ENCODE results near the gene RAB3GAP2.
"Not testable (repeated sequence)": the region's sequence is repeated elsewhere in the genome, so short reads cannot be mapped to it uniquely, and the experiment has no call there.

RAB3GAP2 gene

DNA sequence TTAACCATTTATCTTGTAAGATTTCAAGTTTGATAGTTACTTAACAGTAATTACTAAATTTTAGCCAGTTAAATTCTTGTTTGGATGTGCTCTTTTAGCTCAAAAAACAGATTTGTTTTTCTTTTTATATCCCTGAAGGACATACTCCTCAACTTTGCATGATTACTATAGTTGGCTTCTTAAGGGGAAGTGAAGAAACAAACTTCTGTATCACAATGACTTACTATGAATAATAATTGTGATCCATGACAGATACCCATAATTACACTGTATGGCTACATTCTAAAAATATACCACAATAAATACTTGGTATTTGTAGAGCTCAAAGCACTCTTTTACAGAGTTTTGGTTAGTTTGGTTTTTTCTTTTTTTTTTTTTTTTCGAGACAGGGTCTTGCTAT is 122.5 kb downstream of the RAB3GAP2 start:
- no peak for DNase-seq (ENCODE audit: low spot score)

DNA sequence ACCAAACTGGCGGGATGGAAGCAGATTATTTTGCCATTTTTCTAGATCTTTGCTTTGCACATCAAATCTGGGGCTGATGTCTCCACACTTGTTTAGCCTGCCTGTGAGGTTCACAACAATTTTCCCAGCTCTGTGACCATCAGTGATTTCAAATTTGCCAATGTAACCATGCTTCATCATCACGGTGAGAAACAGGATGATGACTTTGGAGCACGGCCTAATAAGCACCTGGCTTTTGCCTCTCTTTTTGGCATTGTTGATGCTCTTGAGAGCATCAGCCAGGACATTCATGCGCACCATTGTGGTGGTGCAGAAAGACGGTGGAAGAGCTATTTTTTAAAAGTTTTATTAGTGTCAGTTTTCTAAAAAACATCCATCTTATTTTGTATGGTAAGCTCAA is 128.2 kb downstream of the RAB3GAP2 start:
- DNase-seq (ENCODE audit: low spot score), result no peak

DNA sequence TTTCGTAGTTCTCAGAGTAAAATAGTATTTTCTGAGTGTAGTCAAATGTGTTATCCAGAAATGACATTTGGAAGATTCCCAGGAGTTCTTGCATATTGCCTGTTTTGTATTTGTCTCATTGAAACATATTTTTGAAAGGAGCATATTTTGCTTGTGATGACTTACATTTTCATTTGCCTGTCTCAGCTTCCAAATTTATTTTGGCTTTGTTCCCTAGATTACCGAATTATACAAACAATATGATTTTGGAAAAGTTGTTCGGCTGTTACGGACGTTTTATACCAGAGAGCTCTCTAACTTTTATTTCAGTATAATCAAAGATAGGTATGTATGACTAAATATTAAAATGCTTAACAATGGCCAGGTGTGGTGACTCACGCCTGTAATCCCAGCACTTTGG is 132.3 kb downstream of the RAB3GAP2 start:
- DNase-seq (ENCODE audit: low spot score), result no peak

DNA sequence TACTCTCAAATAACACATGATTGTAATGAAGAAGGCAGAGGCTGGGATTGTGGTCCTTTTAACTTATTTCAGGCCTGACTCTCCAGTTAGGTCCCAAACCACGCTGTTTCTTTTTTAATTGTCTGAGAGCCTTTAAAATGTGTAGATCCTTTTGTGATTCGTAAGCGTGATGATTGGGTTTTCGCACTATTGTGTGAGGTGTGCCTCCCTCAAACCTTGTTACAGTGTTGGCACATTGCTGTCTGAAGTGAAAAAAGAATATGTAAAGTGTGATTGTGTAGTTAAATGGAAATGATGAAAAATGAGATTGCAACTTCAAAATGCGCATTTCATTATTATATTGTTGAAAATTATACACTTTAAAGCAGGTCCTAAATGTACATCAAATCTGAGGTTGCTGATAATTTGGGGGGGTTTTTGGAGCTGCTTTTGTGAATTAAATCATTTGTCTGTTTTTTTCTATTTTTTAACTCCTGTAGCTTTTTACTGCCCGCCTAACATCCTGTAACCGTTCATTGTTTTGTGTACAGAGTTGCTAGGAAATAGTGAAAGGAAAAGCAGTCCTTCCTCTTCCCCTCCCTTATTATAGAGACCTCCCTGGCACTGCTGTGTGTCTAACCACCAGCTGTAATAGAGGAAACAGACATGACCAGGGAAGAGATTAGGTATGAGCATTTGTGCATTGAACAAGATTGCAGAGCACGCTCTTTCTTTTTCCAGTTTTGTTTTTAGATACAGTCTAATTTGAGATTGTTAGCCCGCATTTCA is 135.1 kb downstream of the RAB3GAP2 start:
- DNase-seq (ENCODE audit: low spot score), result no peak

DNA sequence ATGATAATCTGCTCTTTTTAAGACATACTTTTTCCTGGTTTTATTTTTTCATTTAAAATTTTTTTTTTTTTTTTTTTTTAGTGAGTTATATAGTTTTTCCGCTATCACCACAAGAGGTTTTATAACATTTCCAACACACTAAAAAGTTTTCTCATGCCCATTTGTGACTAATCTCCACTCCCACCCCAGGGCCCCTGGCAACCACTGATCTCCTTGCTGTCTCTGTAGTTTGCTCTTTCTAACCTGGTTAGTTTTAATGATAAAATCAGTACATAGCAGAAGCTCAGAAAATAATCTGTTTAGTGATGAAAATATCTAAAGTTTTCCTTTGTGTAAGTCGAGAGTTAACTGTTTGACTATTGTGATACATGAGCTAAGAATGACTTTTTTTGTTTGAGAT is 136.5 kb downstream of the RAB3GAP2 start:
- no peak for DNase-seq (ENCODE audit: low spot score)

DNA sequence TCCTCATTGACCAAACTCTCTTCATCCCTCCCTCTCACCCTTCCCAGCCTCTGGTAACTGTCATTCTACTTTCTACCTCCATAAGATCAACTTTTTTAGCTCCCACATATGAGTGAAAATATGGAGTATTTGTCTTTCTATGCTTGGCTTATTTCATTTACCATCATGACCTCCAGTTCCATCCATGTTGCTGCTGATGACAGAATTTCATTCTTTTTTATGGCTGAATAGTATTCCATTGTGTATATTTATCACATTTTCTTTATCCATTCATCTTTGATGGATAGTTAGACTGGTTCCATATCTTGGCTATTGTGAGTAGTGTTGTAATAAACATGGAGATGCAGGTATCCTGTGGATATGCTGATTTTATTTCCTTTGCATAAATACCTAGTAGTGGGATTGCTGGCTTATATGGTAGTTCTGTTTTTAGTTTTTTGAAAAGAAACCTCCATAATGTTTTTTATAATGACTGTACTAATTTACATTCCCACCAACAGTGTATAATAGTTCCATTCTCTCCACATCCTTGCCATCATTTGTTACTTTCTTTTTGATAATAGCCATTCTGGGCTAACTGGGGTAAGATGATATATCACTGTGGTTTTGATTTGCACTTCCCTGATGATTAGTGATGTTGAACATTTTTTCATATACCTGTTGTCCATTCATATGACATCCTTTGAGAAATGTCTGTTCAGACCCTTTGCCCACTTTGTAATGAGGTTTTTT is 142.6 kb downstream of the RAB3GAP2 start:
- no peak for DNase-seq (ENCODE audit: low spot score)

DNA sequence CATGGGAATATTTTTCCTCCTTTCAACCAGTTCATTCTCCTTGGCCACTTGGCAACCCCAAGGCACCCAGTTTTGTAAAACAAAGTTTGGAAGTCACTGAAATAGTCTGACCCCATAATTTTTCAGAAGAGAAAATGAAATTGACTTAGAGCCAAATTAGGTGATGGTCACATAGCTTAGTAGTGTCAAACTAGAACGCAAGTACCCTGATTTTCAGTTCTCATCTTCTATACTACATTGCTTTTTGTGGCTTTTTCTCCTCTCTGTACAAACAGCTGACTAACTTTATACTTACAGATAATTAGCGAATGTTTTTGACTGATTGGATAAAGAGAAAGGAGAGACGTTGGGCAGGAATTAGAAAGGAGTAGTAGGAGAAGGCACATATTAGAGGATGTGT is 145.2 kb downstream of the RAB3GAP2 start:
- no peak for DNase-seq (ENCODE audit: low spot score)

DNA sequence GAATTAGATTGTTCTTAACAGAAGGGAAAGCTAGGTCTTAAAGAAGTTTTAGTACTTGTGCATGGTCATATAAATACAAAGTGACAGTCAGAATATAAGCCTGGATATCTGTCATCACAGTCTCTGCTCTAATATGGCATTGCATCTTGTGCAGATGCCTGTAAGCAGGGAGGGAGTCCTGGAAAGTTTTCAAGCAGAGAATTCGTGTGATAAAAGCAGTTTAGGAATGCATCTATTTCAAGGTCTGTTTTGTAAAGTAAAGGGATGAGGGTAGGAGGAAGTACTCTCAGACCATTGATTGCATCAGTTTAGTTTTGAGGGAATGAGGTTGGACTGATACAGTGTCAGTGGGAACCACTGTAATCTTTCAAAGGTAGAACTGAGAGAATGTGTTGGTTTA is 147.7 kb downstream of the RAB3GAP2 start:
- DNase-seq (ENCODE audit: low spot score), result no peak

DNA sequence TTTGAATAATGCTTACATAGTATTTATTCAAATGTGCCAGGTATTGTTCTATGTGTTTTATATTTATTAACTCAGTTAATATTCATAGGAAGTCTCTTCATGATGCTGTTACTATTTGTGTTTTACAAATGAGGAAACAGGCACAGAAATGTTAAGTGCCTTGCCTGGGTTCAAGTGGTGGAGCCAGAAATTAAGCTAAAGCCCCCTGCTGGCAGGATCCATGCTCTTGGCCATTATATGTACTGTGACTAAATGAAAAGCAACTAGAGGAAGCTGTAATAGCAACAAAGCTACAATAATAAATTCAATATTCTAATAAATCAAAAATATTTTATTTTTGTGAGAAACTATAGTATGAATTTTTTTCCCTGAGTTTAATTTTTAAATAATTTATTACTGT is 148.4 kb downstream of the RAB3GAP2 start:
- peak; percentile 9 for DNase-seq (ENCODE audit: low spot score)

DNA sequence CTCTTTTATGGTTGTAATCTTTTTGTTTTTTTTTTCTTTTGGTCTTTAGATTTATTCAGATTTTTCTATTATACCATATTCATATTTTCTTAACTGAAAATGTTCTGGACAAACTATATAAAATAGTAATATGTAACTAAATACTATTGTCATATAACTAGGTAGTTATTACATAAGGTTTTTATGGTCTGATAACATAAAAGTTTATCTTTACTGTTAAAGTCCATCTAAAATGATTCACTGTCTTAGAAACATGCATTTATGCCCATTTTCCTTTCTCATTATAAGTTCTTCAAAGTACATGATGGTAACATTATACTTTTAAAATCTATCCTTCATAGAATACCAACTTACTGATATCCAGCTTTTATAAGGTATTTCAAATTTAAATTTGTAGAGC is 149.2 kb downstream of the RAB3GAP2 start:
- DNase-seq (ENCODE audit: low spot score), result no peak

DNA sequence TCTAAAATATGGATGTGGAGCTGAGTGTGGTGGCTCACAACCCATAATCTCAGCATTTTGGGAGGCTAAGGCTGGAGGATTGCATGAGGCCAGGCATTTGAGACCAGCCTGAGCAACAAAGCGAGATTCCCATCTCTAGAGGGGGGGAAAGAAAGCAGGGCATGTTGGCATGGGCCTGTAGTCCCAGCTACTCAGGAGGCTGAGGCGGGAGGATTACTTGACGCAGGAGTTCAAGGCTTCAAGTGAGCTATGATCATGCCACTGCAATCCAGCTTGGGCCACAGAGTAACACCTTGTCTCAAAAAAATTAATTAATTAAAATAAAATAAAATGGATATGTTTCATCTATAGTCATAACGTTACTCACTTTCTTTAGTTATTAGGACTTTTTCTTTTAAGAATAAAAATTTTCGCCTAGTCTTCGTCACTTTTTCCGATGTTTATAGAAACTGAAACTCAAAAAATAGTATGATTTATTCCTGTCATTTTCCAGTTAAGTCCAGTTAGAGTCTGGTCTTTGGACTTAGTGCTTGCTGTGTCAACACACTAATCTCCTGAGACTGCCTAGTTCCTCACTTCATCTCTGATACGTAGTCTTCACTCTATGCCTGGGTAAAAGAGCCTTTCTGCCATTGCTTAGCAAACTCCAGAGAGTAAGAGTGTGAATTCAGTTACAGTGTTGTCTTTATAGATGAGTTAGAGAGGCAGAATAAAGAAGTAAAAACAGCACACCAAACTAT is 150.3 kb downstream of the RAB3GAP2 start:
- DNase-seq (ENCODE audit: low spot score), result no peak

DNA sequence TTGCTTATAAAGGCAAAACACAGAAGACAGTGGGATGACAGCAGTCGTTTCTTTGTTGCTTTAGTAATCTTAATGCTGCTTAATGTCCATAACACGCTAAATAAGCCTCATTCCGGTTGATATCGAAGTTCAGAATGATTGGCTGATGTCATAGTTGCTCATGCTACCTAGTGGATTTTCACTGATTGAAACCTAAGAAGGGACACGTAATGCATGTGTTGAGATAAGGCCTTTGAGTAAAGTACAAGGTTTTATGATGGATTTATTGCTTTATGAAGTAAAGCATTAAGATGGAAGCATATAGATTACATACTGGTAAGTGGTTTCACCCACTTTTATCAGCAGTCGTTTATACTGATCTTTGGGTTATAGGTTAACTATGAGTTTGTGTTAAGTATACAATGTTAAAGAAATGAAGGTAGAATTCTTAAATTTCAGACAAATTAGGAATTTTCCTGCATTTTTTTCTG is 153.2 kb downstream of the RAB3GAP2 start:
- DNase-seq (ENCODE audit: low spot score), result peak; percentile 14

DNA sequence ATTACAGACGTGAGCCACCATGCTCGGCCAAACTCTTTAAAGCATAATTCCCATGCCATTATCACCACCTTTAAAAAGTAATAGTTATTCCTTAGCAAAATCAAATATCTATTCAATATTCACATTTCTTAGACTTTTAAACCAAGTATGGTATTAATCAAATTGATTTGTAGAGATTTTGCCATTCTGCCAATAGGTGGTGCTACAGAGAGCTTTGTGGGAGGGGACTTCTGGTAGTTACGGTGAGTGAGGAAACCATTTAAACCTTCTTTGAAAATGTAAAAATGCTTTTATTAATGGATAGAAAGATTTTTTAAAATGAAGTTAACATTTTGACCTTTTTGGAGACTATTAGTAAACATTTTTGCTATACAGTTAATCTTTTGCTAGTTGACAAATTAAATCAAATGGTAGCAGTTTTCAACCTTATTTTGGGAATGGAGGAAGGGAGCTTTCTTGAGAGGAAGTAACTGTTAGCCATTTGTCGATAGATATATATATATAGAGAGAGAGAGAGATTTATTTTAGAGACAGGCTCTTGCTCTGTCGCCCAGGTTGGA is 159.0 kb downstream of the RAB3GAP2 start:
- DNase-seq (ENCODE audit: low spot score), result no peak

DNA sequence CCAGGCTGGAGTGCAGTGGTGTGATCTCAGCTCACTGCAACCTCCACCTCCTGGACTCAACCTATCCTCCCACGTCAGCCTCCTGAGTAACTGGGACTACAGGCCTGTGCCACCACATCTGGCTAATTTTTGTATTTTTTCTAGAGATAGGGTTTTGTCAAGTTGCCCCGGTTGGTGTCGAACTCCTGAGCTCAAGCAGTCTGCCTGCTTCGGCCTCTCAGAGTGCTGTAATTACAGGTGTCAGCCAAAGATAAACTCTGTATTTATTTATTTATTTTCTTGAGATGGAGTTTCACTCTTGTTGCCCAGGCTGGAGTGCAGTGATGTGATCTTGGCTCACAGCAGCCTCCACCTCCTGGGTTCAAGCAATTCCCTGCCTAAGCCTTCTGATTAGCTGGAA is 159.7 kb downstream of the RAB3GAP2 start:
- DNase-seq (ENCODE audit: low spot score), result not testable (repeated sequence)

DNA sequence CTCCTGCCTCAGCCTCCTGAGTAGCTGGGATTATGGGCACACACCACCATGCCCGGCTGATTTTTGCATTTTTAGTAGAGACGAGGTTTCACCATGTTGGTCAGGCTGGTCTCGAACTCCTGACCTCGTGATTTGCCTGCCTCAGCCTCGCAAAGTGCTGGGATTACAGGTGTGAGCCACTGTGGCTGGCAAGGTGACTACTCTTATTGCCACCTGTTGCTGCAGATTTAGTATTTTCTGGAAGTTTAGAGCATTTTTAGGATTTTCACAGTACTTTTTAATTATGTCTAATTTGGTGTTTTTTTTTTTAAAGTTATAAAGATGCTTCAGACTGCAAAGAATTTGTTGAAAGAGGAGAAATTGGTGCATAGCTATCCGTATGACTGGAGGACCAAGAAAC is 161.8 kb downstream of the RAB3GAP2 start:
- DNase-seq (ENCODE audit: low spot score), result not testable (repeated sequence)

DNA sequence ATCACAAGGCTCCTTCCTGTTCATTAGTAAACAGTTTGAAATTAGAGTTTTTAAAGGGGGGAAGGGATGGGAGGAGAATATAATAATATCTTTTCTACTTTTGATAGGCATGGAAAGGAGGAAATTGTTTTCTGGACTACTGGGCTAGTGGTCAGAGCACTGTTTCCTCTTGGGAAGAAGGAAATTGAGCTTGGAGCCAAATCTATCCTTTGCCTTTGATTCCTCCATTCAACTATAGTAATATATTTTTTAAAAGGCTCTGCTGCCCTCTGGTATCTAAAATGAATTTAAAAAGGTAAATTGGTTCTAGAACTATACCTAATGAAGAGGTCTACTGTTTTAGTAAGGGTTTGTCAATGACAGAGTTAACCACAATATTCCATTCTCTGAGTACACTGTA is 172.4 kb downstream of the RAB3GAP2 start:
- no peak for DNase-seq (ENCODE audit: low spot score)

Small RNA genes within 50 kb of the gene (small RNA-seq; reads per million reads assigned to genes)
- gene MIR194-1 (0.05 to 0.58 reads per million in 2 experiments), gene MIR215 (0.16 to 8.6 reads per million in 2 experiments), gene MIR664A (0 reads per million in 2 experiments), gene SNORA36B (0.27 to 0.42 reads per million in 2 experiments)
